Cardiac muscle cell (in vitro differentiated cells and primary cell): ENCODE data around the gene WIPI1. TPM values are rescaled to one million over a fixed set of nuclear protein-coding genes. Genes with fewer than 3 reads are reported as not detected.
A peak's percentile ranks its signal among the peaks of the same experiment; 100 is the strongest.

Source experiments
- DNase-seq, 2 donors: peaks; one replicate each; pipeline versions ENCODE4 v3.0.0 to v3.0.0-alpha.2; 2010 to 2017; ENCODE audit warnings: low read depth in 1 of 2, low spot score in 1 of 2
- H3K27ac ChIP-seq: fragments of 200-600 bp; sonication (generic); 2 replicates; pipeline ENCODE4 v1.5.1; 2016
- H3K27me3 ChIP-seq: fragments of 200-600 bp; sonication (generic); 2 replicates; pipeline ENCODE4 v1.6.0; 2016; ENCODE audit warnings: control low read depth
- H3K36me3 ChIP-seq: fragments of 200-600 bp; sonication (generic); 2 replicates; pipeline ENCODE4 v1.5.1; 2016; ENCODE audit warnings: control low read depth
- H3K4me1 ChIP-seq: fragments of 200-600 bp; sonication (generic); 2 replicates; pipeline ENCODE4 v1.8.1; 2017; ENCODE audit warnings: low read depth, mild to moderate bottlenecking, mixed run types
- H3K4me3 ChIP-seq: fragments of 200-600 bp; sonication (generic); 2 replicates; pipeline ENCODE4 v1.5.1; 2016; ENCODE audit warnings: mild to moderate bottlenecking
- H3K9me3 ChIP-seq: fragments of 200-600 bp; sonication (generic); 2 replicates; pipeline ENCODE4 v1.5.1; 2017; ENCODE audit warnings: low read depth, mild to moderate bottlenecking, control low read depth
- polyA plus RNA-seq: library from polyadenylated mRNA; unstranded; fragments of >200 nt; fragmentation: Nextera tagmentation; extraction: Ambion mirVana; gene quantifications from 2 replicates; pipeline ENCODE4 v1.2.1, GENCODE V29; 2016
- total RNA-seq: library from RNA; depleted of rRNA; stranded (reverse); fragments of >200 nt; gene quantifications from 2 replicates; pipeline ENCODE4 v1.2.3, GENCODE V29; 2016
- TF ChIP-seq, protein P1 (sequence below): IDR thresholded peaks from 2 replicates; pipeline ENCODE4 v1.5.1; 2012; ENCODE audit warnings: low read depth, mild to moderate bottlenecking, low read length

WIPI1 gene
- total and polyA plus RNA-seq, 2 experiments from 2014 or later = 39.8 to 72.5 TPM

- Histone ChIP-seq H3K4me1 (peaks cover 13% of the 10 kb centered on the region), H3K27ac (no peak overlapping the region)
Observed at GRCh38 chr17:68455901-68456338, 1.4 kb downstream of the WIPI1 start.

DNA sequence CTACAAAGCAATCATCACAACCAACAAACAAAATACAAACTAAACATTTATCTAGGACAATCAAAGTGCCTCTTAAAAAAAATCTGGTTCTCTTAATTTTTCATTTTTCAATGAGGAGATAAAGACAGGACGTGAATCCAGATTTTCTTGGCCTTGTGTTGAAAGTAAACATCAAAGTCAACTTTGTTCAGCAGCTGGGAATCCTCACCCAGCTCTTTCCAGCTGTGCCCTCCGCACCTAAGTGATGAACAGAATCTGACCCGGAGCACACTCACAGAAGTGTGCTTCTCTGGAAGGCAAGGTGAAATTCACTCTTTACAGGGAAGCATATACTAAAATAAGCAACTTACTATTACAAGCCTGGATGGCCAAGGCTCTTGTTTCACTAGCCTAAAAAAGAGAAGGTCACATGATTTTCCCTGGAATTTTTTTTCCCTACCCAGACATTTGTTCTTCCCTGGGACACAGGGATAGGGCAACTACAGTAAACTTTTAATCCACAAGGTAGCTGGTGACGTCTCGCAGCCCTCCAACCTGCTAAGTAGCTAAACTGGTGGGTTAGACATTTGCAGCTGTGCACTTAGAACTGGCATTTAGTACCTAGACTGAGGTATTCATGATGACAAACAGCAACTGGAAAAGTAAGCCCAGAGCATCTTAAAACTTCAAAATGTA lies 3.2 kb downstream of the WIPI1 start:
- Histone ChIP-seq H3K27ac (no peak overlapping the region), H3K4me1 (peaks cover 5% of the 10 kb centered on the region), H3K36me3 (no peaks in the 10 kb centered on the region), H3K9me3 (no peaks in the 10 kb centered on the region), H3K4me3 (no peak overlapping the region), H3K27me3 (no peaks in the 10 kb centered on the region)
- no peak for DNase-seq
- TF ChIP-seq, protein P1, sequence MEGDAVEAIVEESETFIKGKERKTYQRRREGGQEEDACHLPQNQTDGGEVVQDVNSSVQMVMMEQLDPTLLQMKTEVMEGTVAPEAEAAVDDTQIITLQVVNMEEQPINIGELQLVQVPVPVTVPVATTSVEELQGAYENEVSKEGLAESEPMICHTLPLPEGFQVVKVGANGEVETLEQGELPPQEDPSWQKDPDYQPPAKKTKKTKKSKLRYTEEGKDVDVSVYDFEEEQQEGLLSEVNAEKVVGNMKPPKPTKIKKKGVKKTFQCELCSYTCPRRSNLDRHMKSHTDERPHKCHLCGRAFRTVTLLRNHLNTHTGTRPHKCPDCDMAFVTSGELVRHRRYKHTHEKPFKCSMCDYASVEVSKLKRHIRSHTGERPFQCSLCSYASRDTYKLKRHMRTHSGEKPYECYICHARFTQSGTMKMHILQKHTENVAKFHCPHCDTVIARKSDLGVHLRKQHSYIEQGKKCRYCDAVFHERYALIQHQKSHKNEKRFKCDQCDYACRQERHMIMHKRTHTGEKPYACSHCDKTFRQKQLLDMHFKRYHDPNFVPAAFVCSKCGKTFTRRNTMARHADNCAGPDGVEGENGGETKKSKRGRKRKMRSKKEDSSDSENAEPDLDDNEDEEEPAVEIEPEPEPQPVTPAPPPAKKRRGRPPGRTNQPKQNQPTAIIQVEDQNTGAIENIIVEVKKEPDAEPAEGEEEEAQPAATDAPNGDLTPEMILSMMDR = no peak

More at GRCh38 chr17:68455901-68456338, 1.4 kb downstream of the WIPI1 start:
- TF ChIP-seq, protein P1 = no peak
- peak in 1 of 2 donors; percentile 95 for DNase-seq
- Histone ChIP-seq H3K9me3 (no peaks in the 10 kb centered on the region), H3K36me3 (no peaks in the 10 kb centered on the region), H3K27me3 (no peaks in the 10 kb centered on the region), H3K4me3 (no peak overlapping the region)

GRCh38 chr17:68452724-68453290 lies 4.5 kb downstream of the WIPI1 start:
- H3K9me3 ChIP-seq = no peaks in the 10 kb centered on the region
- DNase-seq = no peak
- TF ChIP-seq, protein P1 = no peak
- H3K36me3 ChIP-seq = no peaks in the 10 kb centered on the region
- no peak overlapping the region for H3K4me3 ChIP-seq
- no peaks in the 10 kb centered on the region for H3K27me3 ChIP-seq
- H3K27ac ChIP-seq = no peak overlapping the region
- H3K4me1 ChIP-seq = no peaks in the 10 kb centered on the region

- Histone ChIP-seq H3K9me3 (no peaks in the 10 kb centered on the region), H3K27me3 (no peaks in the 10 kb centered on the region), H3K4me3 (no peak overlapping the region), H3K36me3 (no peaks in the 10 kb centered on the region), H3K27ac (no peak overlapping the region), H3K4me1 (no peaks in the 10 kb centered on the region)
- DNase-seq = no peak
- TF ChIP-seq, protein P1 = no peak
Observed at GRCh38 chr17:68451670-68452354, 5.5 kb downstream of the WIPI1 start.

- DNase-seq = no peak
- H3K27ac ChIP-seq = no peak overlapping the region
- H3K4me3 ChIP-seq = no peak overlapping the region
- H3K36me3 ChIP-seq = no peaks in the 10 kb centered on the region
- TF ChIP-seq, protein P1 = no peak
- H3K9me3 ChIP-seq = no peaks in the 10 kb centered on the region
- no peaks in the 10 kb centered on the region for H3K4me1 ChIP-seq
- H3K27me3 ChIP-seq = no peaks in the 10 kb centered on the region
Observed at GRCh38 chr17:68450801-68451200, 6.5 kb downstream of the WIPI1 start.
